Measurements from ENCODE around the gene CSRP1. TPM values are rescaled to one million over a fixed set of nuclear protein-coding genes. Genes with fewer than 3 reads are reported as not detected.
A peak's percentile ranks its signal among the peaks of the same experiment; 100 is the strongest.

CSRP1 gene
- total and polyA plus RNA-seq, 2 donors (not counting 1 experiment from before 2014, with no cell fraction given), result 23.8 to 36.7 TPM

- peak overlapping the region; percentile 85 for H3K4me3 Mint-ChIP-seq
- H3K27me3 Mint-ChIP-seq, result peaks cover 58% of the 10 kb centered on the region
These were observed 32.9 kb upstream of the CSRP1 start for GRCh38 chr1:201539561-201540431.

More at GRCh38 chr1:201539561-201540431, 32.9 kb upstream of the CSRP1 start:
- TF ChIP-seq CTCF (IDR thresholded peaks at IDR 0.05), result no peak
- TF ChIP-seq EZH2 (IDR thresholded peaks at IDR 0.05; ENCODE audit: borderline replicate concordance, insufficient read depth, low read depth, low read length, poor library complexity, severe bottlenecking), result peak; percentile 29
- Histone ChIP-seq H3K79me2 (ENCODE audit: control insufficient read depth, insufficient read depth, low read length) (no peaks in the 10 kb centered on the region), H3K9me3 (ENCODE audit: control extremely low read depth in 1 of 3, control insufficient read depth in 2 of 3, insufficient read depth in 1 of 3, low read length in 2 of 3) (peaks cover 0 to 10% (median 0%) of the 10 kb centered on the region in 3 donors), H3K4me3 (ENCODE audit: control extremely low read depth in 1 of 5, extremely low read depth in 1 of 5, insufficient read depth in 1 of 5, low read depth in 2 of 5, low read length in 4 of 5) (peak overlapping the region in 4 of 5 experiments; percentile 17 to 55 (median 43)), H3K9ac (ENCODE audit: low read length) (peak overlapping the region; percentile 48), H3K27me3 (replicated peaks in 1 of 4; ENCODE audit: control extremely low read depth in 1 of 4, control insufficient read depth in 3 of 4, insufficient read depth in 4 of 4, low read length in 3 of 4) (peaks cover 0 to 52% (median 33%) of the 10 kb centered on the region in 4 experiments), H3K4me1 (ENCODE audit: control insufficient read depth in 2 of 2, insufficient read depth in 2 of 2, low read length in 2 of 2) (peaks cover 22 to 39% of the 10 kb centered on the region in 2 donors), H3K36me3 (replicated peaks in 1 of 2; ENCODE audit: control extremely low read depth in 1 of 2, control insufficient read depth in 1 of 2, extremely low read depth in 1 of 2, insufficient read depth in 2 of 2, low read length in 1 of 2) (no peaks in the 10 kb centered on the region), H2AFZ (ENCODE audit: insufficient read depth, low read depth, low read length, poor library complexity, severe bottlenecking) (peak overlapping the region; percentile 58), H4K20me1 (ENCODE audit: control insufficient read depth, insufficient read depth, low read length, poor library complexity, severe bottlenecking) (no peaks in the 10 kb centered on the region), H3K4me2 (replicated peaks; ENCODE audit: low read depth, low read length, poor library complexity, severe bottlenecking) (peak overlapping the region; percentile 87), H3K27ac (ENCODE audit: low read length in 2 of 2) (no peak overlapping the region)
- Mint-ChIP-seq H3K9me3 (ENCODE audit: insufficient read depth) (no peaks in the 10 kb centered on the region), H3K4me1 (peaks cover 34% of the 10 kb centered on the region), H3K27ac (no peak overlapping the region)
- peak; percentile 20 for ATAC-seq (ENCODE audit: low read depth)
- 3% methylated on average over 40 of the region's 47 CpGs for WGBS (ENCODE audit: insufficient coverage)
- peak; percentile 24 for DNase-seq
- intact Hi-C loops (cut with micrococcal nuclease), result no loop called here
- ChIA-PET POLR2A (no interaction called here), CTCF (interaction anchor here (0.6 to 2.0 kb wide), 6 partner anchors 9 to 59 kb away, joined by 3 to 10 read pairs (median 4); partner anchors contain the start of gene CSRP1)
